Measurements from ENCODE around the gene OTOG.

Gene OTOG

DNA sequence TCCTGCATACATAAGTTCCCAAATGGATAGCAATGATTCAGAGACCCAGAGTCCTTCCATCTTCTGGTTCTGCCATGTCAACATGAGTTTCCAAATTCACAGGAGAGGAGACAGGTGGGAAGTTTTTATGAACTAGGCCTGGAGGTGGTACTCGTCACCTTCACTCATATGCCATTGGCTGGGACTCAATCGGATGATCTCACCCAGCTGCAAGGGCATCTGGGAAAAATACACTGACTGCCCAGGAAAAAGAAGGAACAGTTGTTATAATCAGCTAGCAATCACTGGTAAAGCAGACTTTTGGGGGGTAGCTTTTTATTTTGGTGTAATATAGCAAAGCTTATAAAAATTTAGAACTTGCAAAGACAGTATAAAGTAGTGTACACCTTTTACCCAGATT is 83.9 kb downstream of the OTOG start:
- DNase-seq (ENCODE audit: low read depth in 1 of 2, low spot score in 1 of 2) = no peak

DNA sequence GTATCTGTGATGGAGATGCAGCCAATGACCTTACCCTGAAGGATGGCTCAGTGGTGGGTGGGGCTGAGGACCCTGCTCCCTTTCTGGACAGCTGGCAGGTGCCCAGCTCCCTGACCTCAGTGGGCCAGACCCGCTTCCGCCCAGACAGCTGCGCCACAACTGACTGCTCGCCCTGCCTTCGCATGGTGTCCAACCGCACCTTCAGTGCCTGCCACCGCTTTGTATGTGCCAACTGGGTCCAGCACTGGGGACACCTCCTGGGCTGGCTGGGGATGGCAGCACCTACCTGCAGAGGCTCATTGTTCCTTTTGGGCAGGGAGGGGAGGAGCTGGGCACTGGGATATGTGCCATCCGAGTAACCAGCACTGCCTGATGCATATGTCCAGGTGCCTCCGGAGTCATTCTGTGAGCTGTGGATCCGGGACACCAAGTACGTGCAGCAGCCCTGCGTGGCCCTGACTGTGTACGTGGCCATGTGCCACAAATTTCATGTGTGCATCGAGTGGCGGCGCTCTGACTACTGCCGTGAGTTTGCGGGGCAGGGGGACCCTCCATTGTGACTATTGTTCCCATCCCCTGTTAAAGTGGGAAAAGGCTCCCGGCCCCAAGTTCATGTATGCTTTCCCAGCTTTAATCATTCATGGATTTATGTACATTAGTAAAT is 84.8 kb downstream of the OTOG start:
- DNase-seq (ENCODE audit: low read depth in 1 of 2, low spot score in 1 of 2) = no peak

DNA sequence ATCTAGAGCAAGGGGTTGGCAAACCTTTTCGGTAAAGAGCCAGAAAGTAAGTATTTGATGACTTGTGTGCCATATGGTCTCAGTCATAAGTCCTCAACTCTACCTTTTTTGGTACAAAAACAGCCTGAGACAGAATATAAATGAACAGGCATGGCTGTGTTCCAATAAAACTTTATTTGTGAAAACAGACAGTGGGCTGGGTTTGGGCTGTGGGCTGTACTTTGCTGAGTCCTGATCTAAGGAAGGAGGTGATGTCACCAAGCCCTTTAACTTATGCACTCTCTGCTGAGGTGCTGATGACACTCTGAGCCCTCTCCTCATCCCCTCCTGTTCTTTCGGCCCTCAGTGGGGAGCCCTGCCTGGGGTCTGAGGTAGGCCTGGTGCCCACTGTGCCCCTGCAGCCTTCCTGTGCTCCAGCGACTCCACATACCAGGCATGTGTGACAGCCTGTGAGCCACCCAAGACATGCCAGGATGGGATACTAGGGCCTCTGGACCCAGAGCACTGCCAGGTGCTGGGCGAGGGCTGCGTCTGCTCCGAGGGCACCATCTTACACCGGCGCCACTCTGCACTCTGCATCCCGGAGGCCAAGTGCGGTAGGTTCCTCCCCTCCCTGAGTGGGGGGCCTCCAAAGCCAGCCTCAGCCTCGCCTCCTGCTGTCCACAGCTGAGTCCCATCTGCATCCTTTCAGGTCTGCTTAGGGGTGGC is 86.4 kb downstream of the OTOG start:
- no peak for DNase-seq (ENCODE audit: low read depth in 1 of 2, low spot score in 1 of 2)

- no peak for DNase-seq (ENCODE audit: low read depth in 1 of 2, low spot score in 1 of 2)
Observed at GRCh38 chr11:17633987-17634775, 87.1 kb downstream of the OTOG start.

GRCh38 chr11:17634776-17635550 is 87.9 kb downstream of the OTOG start:
- DNase-seq (ENCODE audit: low read depth in 1 of 2, low spot score in 1 of 2) = no peak

GRCh38 chr11:17635551-17635938 is 88.5 kb downstream of the OTOG start:
- DNase-seq (ENCODE audit: low read depth in 1 of 2, low spot score in 1 of 2) = no peak

- no peak for DNase-seq (ENCODE audit: low read depth in 1 of 2, low spot score in 1 of 2)
Observed at GRCh38 chr11:17636721-17637120, 89.7 kb downstream of the OTOG start.

GRCh38 chr11:17637901-17638300 is 90.8 kb downstream of the OTOG start:
- no peak for DNase-seq (ENCODE audit: low read depth in 1 of 2, low spot score in 1 of 2)

- no peak for DNase-seq (ENCODE audit: low read depth in 1 of 2, low spot score in 1 of 2)
Observed at GRCh38 chr11:17638311-17638710, 91.3 kb downstream of the OTOG start.

DNA sequence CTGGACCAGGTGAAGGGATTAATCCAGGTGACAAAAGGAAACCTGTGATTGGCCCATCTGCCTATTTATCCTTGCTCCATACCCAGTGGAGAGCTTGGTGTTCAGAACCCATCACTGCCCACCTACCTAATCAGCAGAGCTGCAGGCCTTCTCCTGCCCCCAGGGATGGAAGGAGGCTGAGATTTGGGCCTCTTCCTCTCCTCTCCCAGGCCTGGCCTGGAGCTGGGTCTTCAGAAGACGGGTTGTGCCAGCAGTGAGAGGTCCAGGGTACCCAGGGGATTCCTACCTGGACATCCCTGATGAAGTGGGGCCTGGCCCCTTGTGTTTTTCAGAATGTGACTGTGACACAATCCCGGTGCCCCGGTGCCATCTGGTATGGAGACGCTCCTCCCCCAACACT is 92.0 kb downstream of the OTOG start:
- no peak for DNase-seq (ENCODE audit: low read depth in 1 of 2, low spot score in 1 of 2)

- no peak for DNase-seq (ENCODE audit: low read depth in 1 of 2, low spot score in 1 of 2)
Observed at GRCh38 chr11:17639781-17640180, 92.7 kb downstream of the OTOG start.

- DNase-seq (ENCODE audit: low read depth in 1 of 2, low spot score in 1 of 2) = no peak
Observed at GRCh38 chr11:17640493-17641164, 93.6 kb downstream of the OTOG start.

DNA sequence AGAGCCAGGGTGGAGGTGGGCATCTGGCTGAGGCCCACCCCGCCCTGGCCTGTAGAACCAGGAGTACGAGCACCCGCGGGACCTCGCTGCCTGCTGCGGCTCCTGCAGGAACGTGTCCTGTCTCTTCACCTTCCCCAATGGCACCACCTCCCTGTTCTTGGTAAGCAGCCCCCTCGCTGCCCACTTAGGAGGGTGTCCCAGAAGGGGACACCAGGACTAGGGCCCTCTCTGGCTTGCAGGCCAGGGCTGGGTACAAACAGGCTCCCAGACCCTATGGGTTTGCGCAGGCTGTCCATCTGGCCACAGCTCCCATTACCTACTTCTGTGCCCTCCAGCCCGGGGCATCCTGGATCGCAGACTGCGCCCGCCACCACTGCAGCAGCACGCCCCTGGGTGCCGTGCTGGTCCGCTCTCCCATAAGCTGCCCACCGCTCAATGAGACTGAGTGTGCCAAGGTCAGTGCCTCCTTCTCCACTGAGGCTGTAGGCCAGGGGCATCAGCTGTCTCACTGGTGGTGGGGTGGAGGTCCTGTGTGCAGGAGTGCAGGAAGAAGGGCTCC is 94.8 kb downstream of the OTOG start:
- DNase-seq (ENCODE audit: low read depth in 1 of 2, low spot score in 1 of 2) = no peak

GRCh38 chr11:17642370-17642769 is 95.3 kb downstream of the OTOG start:
- DNase-seq (ENCODE audit: low read depth in 1 of 2, low spot score in 1 of 2) = no peak

GRCh38 chr11:17642980-17643379 is 95.9 kb downstream of the OTOG start:
- no peak for DNase-seq (ENCODE audit: low read depth in 1 of 2, low spot score in 1 of 2)

DNA sequence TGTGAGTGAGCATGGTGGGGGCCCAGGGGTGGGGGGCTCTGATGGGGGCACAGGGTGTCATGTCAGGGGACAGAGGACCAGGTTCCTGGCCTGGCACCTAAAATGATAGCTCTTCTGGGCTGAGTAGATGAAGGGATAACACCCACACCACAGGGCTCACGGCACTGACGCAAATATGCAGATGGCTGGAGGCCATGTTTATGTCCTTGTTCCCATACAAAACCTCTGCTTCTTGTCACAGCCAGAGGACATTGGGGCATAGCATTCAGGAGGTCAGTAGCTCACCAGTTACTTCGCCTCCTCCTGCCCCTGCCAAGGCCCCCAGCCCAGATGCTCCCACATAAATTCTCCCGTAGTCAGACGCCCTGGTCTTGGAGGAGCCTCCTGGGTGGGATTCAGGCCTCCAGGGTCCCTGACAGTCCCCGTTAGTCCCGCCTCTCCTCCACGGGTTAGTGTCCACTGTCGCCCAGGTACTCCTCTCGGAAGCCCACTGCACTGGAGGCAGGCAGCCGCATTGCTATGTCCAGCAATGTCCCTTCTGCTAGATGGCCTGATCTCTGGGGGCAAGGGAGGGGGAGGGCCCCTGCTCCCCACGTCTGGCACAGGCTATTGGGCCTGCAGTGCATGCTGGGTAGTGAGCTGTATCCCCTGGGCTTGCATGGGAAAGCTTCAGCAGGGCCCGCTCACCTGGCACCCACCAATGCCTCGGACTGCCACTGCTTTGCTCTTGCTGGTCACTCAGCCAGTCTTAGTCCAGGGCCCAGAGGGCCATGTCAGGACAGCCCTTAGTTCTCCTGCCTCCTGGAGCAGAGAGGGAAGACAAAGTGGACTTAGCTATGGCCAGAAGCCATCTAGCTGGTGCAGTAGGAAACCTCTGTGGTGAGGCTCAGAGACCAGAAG is 96.7 kb downstream of the OTOG start:
- DNase-seq (ENCODE audit: low read depth in 1 of 2, low spot score in 1 of 2) = no peak

- no peak for DNase-seq (ENCODE audit: low read depth in 1 of 2, low spot score in 1 of 2)
Observed at GRCh38 chr11:17645190-17645970, 98.3 kb downstream of the OTOG start.

DNA sequence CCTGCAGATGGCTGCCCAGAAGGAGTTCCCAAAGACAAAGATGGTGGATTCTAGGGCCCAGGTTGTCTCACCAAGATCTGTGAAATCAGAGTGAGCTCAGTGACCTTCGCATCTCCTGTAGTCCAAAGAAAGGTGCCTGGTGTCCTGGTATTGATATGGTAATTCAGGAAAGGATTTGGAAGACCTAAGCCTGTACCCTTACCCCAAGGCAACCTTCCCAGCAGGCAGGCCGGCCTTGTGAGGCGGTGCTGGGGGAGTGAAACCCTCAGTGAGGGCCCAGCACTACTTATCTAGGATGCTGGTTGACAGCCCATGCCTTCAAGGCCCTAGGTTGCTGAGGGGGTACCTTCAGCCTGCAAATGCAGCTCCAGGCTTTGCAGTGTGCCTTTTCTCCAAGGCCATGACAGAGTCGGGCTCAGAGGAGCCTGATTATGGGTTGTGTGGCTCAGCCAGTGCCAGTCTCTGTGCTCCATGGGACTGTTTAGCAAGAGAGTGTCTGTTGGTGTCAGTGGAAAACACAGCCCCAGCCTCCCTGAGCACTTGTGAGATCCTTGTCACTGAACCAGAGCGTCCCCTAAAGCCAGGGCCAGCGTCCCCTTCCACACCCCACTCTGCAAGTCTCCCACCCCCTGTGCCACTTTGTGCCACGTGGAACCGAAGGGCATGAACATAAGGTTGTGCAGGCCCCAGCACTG is 99.5 kb downstream of the OTOG start:
- DNase-seq (ENCODE audit: low read depth in 1 of 2, low spot score in 1 of 2) = no peak
